GM12878 (cell line): ENCODE data around the gene SLC18A3. TPM values are rescaled to one million over a fixed set of nuclear protein-coding genes. Genes with fewer than 3 reads are reported as not detected.

Experiments used
- ATAC-seq: fragments of 200-7000 bp; cut with Tn5 transposase; 3 replicates; pipeline ENCODE4 v1.9.1; 2020; ENCODE audit warnings: mild to moderate bottlenecking, moderate library complexity
- BruUV-seq: library from RNA; stranded (reverse); fragments of 400-500 nt; replicated peaks from 2 replicates; lab custom pipeline; 2021; lab: Mats Ljungman, UMichigan
- CTCF ChIA-PET: fragments of 300-600 bp; sonication (Branson Sonifier 250); formaldehyde crosslinking; extraction: SDS; loops from one replicate; lab custom pipeline; 2021; ENCODE audit warnings: inconsistent platforms; lab: Yijun Ruan, JAX
- POLR2A ChIA-PET: fragments of 350-600 bp; formaldehyde crosslinking; extraction: SDS; loops from one replicate; lab custom pipeline; 2021; ENCODE audit warnings: inconsistent platforms; lab: Charles Lee
- RAD21 ChIA-PET: fragments of 300-600 bp; sonication (Branson Sonifier 250); formaldehyde crosslinking; loops from one replicate; lab custom pipeline; 2023; ENCODE audit warnings: antibody characterized with exemption; ENCODE audit not compliant: unreplicated experiment; lab: Charles Lee
- SMC1A ChIA-PET: fragments of 300-600 bp; sonication (Branson Sonifier 250); formaldehyde crosslinking; loops from one replicate; lab custom pipeline; 2023; ENCODE audit not compliant: unreplicated experiment, uncharacterized antibody; lab: Charles Lee
- DNase-seq: peaks from one replicate; pipeline ENCODE4 v3.0.0-alpha.2; 2011; ENCODE audit warnings: low read depth, low spot score
- FAIRE-seq: peaks from 3 replicates; lab custom pipeline; 2011; peaks lifted over from hg19 to GRCh38; lab: Jason Lieb, UNC
- H2AFZ ChIP-seq: 2 replicates; pipeline ENCODE4 v1.6.0; 2011; ENCODE audit warnings: low read depth, low read length, control low read depth; ENCODE audit not compliant: control insufficient read depth
- H3K27ac ChIP-seq: 2 replicates; pipeline ENCODE4 v1.5.1; 2011; ENCODE audit warnings: control low read depth; ENCODE audit not compliant: control insufficient read depth, insufficient read depth
- H3K27me3 ChIP-seq, 2 experiments: replicated peaks in 1 of 2; 2 replicates each; pipeline versions ENCODE4 v1.6.0 to v1.6.1; 2011; ENCODE audit warnings: low read length in 1 of 2; ENCODE audit not compliant: control insufficient read depth in 2 of 2, insufficient read depth in 2 of 2
- H3K36me3 ChIP-seq, 2 experiments: 2 replicates each; pipeline ENCODE4 v1.5.1; 2011; ENCODE audit warnings: low read length in 1 of 2; ENCODE audit not compliant: control insufficient read depth in 2 of 2, insufficient read depth in 2 of 2
- H3K4me1 ChIP-seq: 2 replicates; pipeline ENCODE4 v1.6.1; 2011; ENCODE audit warnings: mild to moderate bottlenecking, low read length, moderate library complexity, mixed read lengths; ENCODE audit not compliant: control insufficient read depth, insufficient read depth
- H3K4me2 ChIP-seq: 2 replicates; pipeline ENCODE4 v1.6.0; 2011; ENCODE audit warnings: control low read depth; ENCODE audit not compliant: control insufficient read depth, insufficient read depth
- H3K4me3 ChIP-seq: fragments of 200-600 bp; sonication (generic); 2 replicates; pipeline ENCODE4 v1.5.1; 2016
- H3K79me2 ChIP-seq: 2 replicates; pipeline ENCODE4 v1.6.0; 2011; ENCODE audit warnings: low read length; ENCODE audit not compliant: control insufficient read depth, insufficient read depth
- H3K9ac ChIP-seq: 2 replicates; pipeline ENCODE4 v1.8.0; 2011; ENCODE audit warnings: low read length, control low read depth, mixed read lengths; ENCODE audit not compliant: control insufficient read depth, insufficient read depth
- H3K9me3 ChIP-seq: replicated peaks from 3 replicates; pipeline ENCODE4 v1.5.1; 2011; ENCODE audit warnings: mild to moderate bottlenecking, low read length; ENCODE audit not compliant: control insufficient read depth, insufficient read depth
- H4K20me1 ChIP-seq: 2 replicates; pipeline ENCODE4 v1.6.0; 2011; ENCODE audit not compliant: control insufficient read depth, insufficient read depth
- BCL11A ChIP-seq: IDR thresholded peaks from 2 replicates; pipeline ENCODE4 v1.6.1; 2011; ENCODE audit warnings: low read depth, low read length
- CBX3 ChIP-seq: fragments of 200-600 bp; sonication (generic); IDR thresholded peaks from 2 replicates; pipeline ENCODE4 v1.6.1; 2016; ENCODE audit warnings: low read depth, borderline replicate concordance
- CREM ChIP-seq: IDR thresholded peaks from 2 replicates; pipeline ENCODE4 v1.6.1; 2014; ENCODE audit warnings: antibody characterized with exemption, low read depth
- EGR1 ChIP-seq, 2 experiments: IDR thresholded peaks; 1 replicate in 1 of 2; 2 replicates in 1 of 2; pipeline ENCODE4 v1.6.1; 2011 to 2012; ENCODE audit warnings: low read depth in 2 of 2, low read length in 2 of 2, borderline replicate concordance in 1 of 2, mild to moderate bottlenecking in 1 of 2, moderate library complexity in 1 of 2
- FOS ChIP-seq: IDR thresholded peaks from 3 replicates; pipeline ENCODE4 v1.6.1; 2011; ENCODE audit warnings: borderline replicate concordance; ENCODE audit not compliant: insufficient read length; ENCODE audit errors: extremely low read depth
- GABPA ChIP-seq: IDR thresholded peaks from 2 replicates; pipeline ENCODE4 v1.6.1; 2014; ENCODE audit warnings: antibody characterized with exemption, low read depth, mild to moderate bottlenecking, inconsistent platforms
- HDAC2 ChIP-seq: fragments of 200-600 bp; sonication (generic); IDR thresholded peaks from 2 replicates; pipeline ENCODE4 v1.6.1; 2017
- NFYB ChIP-seq: IDR thresholded peaks from 2 replicates; pipeline ENCODE4 v1.6.1; 2011; ENCODE audit warnings: low read depth, mild to moderate bottlenecking, low read length, improper control_type of control experiment, moderate library complexity; ENCODE audit not compliant: insufficient read depth
- PAX5 ChIP-seq: IDR thresholded peaks from 2 replicates; pipeline ENCODE4 v1.6.1; 2011; ENCODE audit warnings: low read depth, low read length, borderline replicate concordance
- PML ChIP-seq: IDR thresholded peaks from 2 replicates; pipeline ENCODE4 v1.6.1; 2012; ENCODE audit warnings: low read length, inconsistent platforms
- POLR2A ChIP-seq: IDR thresholded peaks from 2 replicates; pipeline ENCODE4 v1.6.1; 2011; ENCODE audit warnings: low read depth, mild to moderate bottlenecking, low read length
- POLR2AphosphoS2 ChIP-seq: IDR thresholded peaks from 2 replicates; pipeline ENCODE4 v1.6.1; 2011; ENCODE audit warnings: low read depth, mild to moderate bottlenecking, low read length, improper control_type of control experiment, moderate library complexity
- POU2F2 ChIP-seq: IDR thresholded peaks from 3 replicates; pipeline ENCODE4 v1.6.1; 2011; ENCODE audit warnings: low read depth, mild to moderate bottlenecking, low read length, borderline replicate concordance
- RUNX3 ChIP-seq: IDR thresholded peaks from 2 replicates; pipeline ENCODE4 v1.6.1; 2012; ENCODE audit warnings: low read length, inconsistent platforms
- SMAD5 ChIP-seq: IDR thresholded peaks from 2 replicates; pipeline ENCODE4 v1.6.1; 2016; ENCODE audit warnings: antibody characterized with exemption, low read depth
- SRF ChIP-seq, 2 experiments: IDR thresholded peaks; 2 replicates each; pipeline ENCODE4 v1.6.1; 2011; ENCODE audit warnings: low read depth in 2 of 2, low read length in 2 of 2, mild to moderate bottlenecking in 1 of 2, moderate library complexity in 1 of 2
- TBL1XR1 ChIP-seq: IDR thresholded peaks from 2 replicates; pipeline ENCODE4 v1.6.1; 2012; ENCODE audit warnings: low read depth, low read length, improper control_type of control experiment
- TCF7 ChIP-seq: IDR thresholded peaks from 2 replicates; pipeline ENCODE4 v1.6.1; 2014; ENCODE audit warnings: antibody characterized with exemption, borderline replicate concordance
- ZNF24 ChIP-seq: fragments of 450-650 bp; IDR thresholded peaks from 2 replicates; pipeline ENCODE4 v1.6.1; 2017; ENCODE audit warnings: antibody characterized with exemption, mild to moderate bottlenecking
- ZNF622 ChIP-seq: fragments of 450-650 bp; IDR thresholded peaks from 2 replicates; pipeline ENCODE4 v1.6.1; 2017; ENCODE audit warnings: mild to moderate bottlenecking, inconsistent platforms
- ZZZ3 ChIP-seq: IDR thresholded peaks from 2 replicates; pipeline ENCODE4 v1.6.1; 2011; ENCODE audit warnings: low read depth; ENCODE audit not compliant: control insufficient read depth, insufficient read length
- WGBS: methylation state at CpG from one replicate; pipeline ENCODE4 v1.1.6; 2016; ENCODE audit warnings: low lambda C conversion rate; ENCODE audit not compliant: insufficient replicate concordance, insufficient coverage; ENCODE audit errors: missing lambda C conversion rate; 5-methylcytosine and 5-hydroxymethylcytosine counted together
- in situ Hi-C: fragments of 300-500 bp; cut with MboI; formaldehyde crosslinking; loops from 9 replicates; pipeline ENCODE4 v1.14.3; 2018; ENCODE audit warnings: mixed read lengths
- intact Hi-C: fragments of 100-400 bp; cut with micrococcal nuclease; formaldehyde crosslinking; loops from one replicate; pipeline ENCODE4 v1.14.2; 2022; ENCODE audit not compliant: unreplicated experiment
- polyA plus RNA-seq, 11 experiments: library from polyadenylated mRNA; depleted of rRNA in 4 of 11; unstranded in 6 of 11; stranded (reverse) in 5 of 11; fragments of >200 nt; fragmentation: Nextera tagmentation in 4 of 11; fragmentation: Illumina TruSeq in 1 of 11; extraction: Ambion mirVana in 4 of 11; extraction: Trizol in 1 of 11; gene quantifications; 1 replicate in 1 of 11; 2 replicates in 10 of 11; pipeline versions ENCODE4 v1.2.1 to v1.2.3, GENCODE V29; 2011 to 2016; ENCODE audit warnings: inconsistent platforms in 2 of 11, missing spikeins in 2 of 11, low read depth in 1 of 11
- total RNA-seq, 4 experiments: library from RNA; depleted of rRNA in 3 of 4; stranded (reverse); fragments of >200 nt in 3 of 4; fragmentation: Illumina TruSeq in 1 of 4; extraction: Trizol in 1 of 4; gene quantifications; 2 replicates each; pipeline versions ENCODE4 v1.2.1 to v1.2.3, GENCODE V29; 2013 to 2021
- TF ChIP-seq, protein P1 (sequence below): fragments of 450-650 bp; IDR thresholded peaks from 2 replicates; pipeline ENCODE4 v1.6.1; 2017; ENCODE audit warnings: antibody characterized with exemption, mild to moderate bottlenecking, moderate library complexity

The SLC18A3 gene
- total and polyA plus RNA-seq, 10 of the 15 experiments (the other 5 are each of a cell fraction or from before 2014, with no cell fraction given): not detected

DNA sequence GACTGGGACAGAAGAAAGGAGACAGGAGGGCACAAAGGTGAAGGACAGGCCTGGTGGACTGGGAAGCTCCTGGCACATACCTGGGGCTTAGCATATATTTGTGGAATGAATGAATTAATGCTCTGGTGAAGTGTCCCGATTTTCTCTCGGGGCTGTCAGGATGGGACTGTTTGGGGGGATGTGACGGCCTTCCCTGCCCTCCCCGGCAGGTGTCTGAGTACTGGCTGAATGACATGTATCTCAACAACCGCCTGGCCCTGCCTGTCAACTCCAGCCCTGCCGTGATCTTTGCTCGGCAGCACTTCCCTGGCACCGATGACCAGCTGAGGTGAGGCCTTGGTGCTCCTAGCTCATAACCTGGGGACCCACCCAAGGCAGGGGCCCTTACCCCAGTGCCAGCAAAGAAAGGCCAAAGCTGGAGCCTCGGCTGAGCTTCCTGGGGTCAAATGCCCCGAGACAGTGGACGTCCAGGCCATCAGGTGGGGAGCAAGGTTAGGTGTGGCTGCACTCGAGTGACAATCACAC is 10.2 kb downstream of the SLC18A3 start:
- 33% methylated on average over 12 of the region's 12 CpGs for WGBS

DNA sequence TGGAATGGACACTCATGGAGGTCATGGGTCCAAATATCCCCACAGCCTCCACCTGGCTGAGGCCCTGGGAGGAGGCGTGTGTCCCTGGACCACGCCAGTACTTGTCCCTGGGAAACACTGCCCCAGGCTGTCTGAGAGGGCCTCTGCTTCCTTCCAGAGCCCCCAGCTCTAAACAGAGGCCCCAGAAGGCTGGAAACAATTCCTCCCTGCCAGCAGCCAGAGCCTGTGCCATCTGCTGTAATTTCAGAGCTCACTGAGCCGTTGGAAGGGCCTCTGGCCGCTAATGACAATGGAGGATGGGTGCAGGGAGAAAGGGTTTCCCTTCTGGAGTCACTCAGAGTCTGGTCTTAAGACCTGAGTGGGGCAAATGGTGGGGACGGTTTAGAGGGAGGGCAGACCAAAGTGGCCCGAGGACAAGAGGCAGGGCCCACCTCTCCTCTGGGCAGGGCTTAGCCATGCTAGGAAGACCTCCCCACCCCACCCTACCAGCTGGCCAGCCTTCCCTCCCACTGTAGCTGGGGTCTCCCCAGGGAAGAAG is 10.8 kb downstream of the SLC18A3 start:
- BruUV-seq: no TSS peak
- in situ Hi-C loops (no loop called here), intact Hi-C loops (no loop called here)
- Histone ChIP-seq H3K4me2 (no peak overlapping the region), H3K27me3 (peaks cover 0 to 4% of the 10 kb centered on the region in 2 experiments; a peak in 3 of 4 replicates), H3K27ac (no peak overlapping the region), H4K20me1 (no peaks in the 10 kb centered on the region), H3K9ac (no peak overlapping the region), H3K79me2 (no peaks in the 10 kb centered on the region), H3K4me1 (no peaks in the 10 kb centered on the region), H3K9me3 (no peaks in the 10 kb centered on the region), H3K36me3 (no peaks in the 10 kb centered on the region), H2AFZ (no peak overlapping the region), H3K4me3 (no peak overlapping the region)
- WGBS: 3% methylated on average over 6 of the region's 6 CpGs
- RAD21 ChIA-PET: no interaction called here
- DNase-seq (no peak), ATAC-seq (no peak), FAIRE-seq (no peak)
- POLR2A ChIA-PET: no interaction called here
- TF ChIP-seq TBL1XR1 (no peak), ZZZ3 (no peak), NFYB (no peak)
- TF ChIP-seq, protein P1, sequence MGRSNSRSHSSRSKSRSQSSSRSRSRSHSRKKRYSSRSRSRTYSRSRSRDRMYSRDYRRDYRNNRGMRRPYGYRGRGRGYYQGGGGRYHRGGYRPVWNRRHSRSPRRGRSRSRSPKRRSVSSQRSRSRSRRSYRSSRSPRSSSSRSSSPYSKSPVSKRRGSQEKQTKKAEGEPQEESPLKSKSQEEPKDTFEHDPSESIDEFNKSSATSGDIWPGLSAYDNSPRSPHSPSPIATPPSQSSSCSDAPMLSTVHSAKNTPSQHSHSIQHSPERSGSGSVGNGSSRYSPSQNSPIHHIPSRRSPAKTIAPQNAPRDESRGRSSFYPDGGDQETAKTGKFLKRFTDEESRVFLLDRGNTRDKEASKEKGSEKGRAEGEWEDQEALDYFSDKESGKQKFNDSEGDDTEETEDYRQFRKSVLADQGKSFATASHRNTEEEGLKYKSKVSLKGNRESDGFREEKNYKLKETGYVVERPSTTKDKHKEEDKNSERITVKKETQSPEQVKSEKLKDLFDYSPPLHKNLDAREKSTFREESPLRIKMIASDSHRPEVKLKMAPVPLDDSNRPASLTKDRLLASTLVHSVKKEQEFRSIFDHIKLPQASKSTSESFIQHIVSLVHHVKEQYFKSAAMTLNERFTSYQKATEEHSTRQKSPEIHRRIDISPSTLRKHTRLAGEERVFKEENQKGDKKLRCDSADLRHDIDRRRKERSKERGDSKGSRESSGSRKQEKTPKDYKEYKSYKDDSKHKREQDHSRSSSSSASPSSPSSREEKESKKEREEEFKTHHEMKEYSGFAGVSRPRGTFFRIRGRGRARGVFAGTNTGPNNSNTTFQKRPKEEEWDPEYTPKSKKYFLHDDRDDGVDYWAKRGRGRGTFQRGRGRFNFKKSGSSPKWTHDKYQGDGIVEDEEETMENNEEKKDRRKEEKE: no peak
- SMC1A ChIA-PET: no interaction called here
- CTCF ChIA-PET: no interaction called here

More for the DNA sequence above, 10.2 kb downstream of the SLC18A3 start:
- no peak for DNase-seq
- H3K4me1 ChIP-seq: no peaks in the 10 kb centered on the region
- ChIA-PET CTCF (no interaction called here), SMC1A (no interaction called here), RAD21 (no interaction called here), POLR2A (no interaction called here)
- intact Hi-C loops (no loop called here), in situ Hi-C loops (no loop called here)
- no peak overlapping the region for H3K9ac ChIP-seq
- H2AFZ ChIP-seq: no peak overlapping the region
- no peak for FAIRE-seq
- no peaks in the 10 kb centered on the region for H3K79me2 ChIP-seq
- H3K4me3 ChIP-seq: no peak overlapping the region
- H3K9me3 ChIP-seq: no peaks in the 10 kb centered on the region
- no peak for TF ChIP-seq SRF (IDR thresholded peaks at IDR 0.05; ENCODE audit: low read depth in 2 of 2, low read length in 2 of 2)
- TF ChIP-seq BCL11A: no peak
- no peak for TF ChIP-seq ZNF622
- no peak for TF ChIP-seq POU2F2
- no peak for TF ChIP-seq ZZZ3
- no peak for TF ChIP-seq POLR2A
- TF ChIP-seq FOS: no peak
- no peak for TF ChIP-seq NFYB
- TF ChIP-seq ZNF24: no peak
- TF ChIP-seq EGR1 (IDR thresholded peaks at IDR 0.05; ENCODE audit: borderline replicate concordance in 1 of 2, low read depth in 2 of 2, low read length in 2 of 2): no peak
- TF ChIP-seq CBX3: no peak
- TF ChIP-seq HDAC2: no peak
- no peak for TF ChIP-seq TCF7
- TF ChIP-seq PAX5: no peak
- no peak for TF ChIP-seq RUNX3
- TF ChIP-seq POLR2AphosphoS2: no peak
- no peak for TF ChIP-seq GABPA
- no peak for TF ChIP-seq CREM
- TF ChIP-seq SMAD5: no peak
- no peak for TF ChIP-seq PML
- ATAC-seq: no peak
- H3K27me3 ChIP-seq: peaks cover 0 to 4% of the 10 kb centered on the region in 2 experiments; a peak in 3 of 4 replicates
- H3K27ac ChIP-seq: no peak overlapping the region
- BruUV-seq: no TSS peak
- H4K20me1 ChIP-seq: no peaks in the 10 kb centered on the region
- H3K4me2 ChIP-seq: no peak overlapping the region
- no peaks in the 10 kb centered on the region for H3K36me3 ChIP-seq
